NCI-H446 treated with DMSO at 0.1 percent for 48 hours (cell line): ENCODE data around the gene SNX20.

Experiments used
- DNase-seq: peaks from one replicate; lab custom pipeline; 2025; lab: John Stamatoyannopoulos, UW

Gene SNX20

GRCh38 chr16:50681021-50681885, at the start of gene SNX20:
Gene SNX20, minus strand, starts transcription at chr16:50681312. Its CDS starts 3,786 bp downstream, at chr16:50677526.
- DNase-seq, result no peak

GRCh38 chr16:50724306-50724705, 43.2 kb upstream of the SNX20 start:
- DNase-seq, result no peak

- DNase-seq, result no peak
Observed at GRCh38 chr16:50722960-50723359, 41.8 kb upstream of the SNX20 start.

GRCh38 chr16:50722405-50722737, 41.3 kb upstream of the SNX20 start:
- DNase-seq, result no peak

- no peak for DNase-seq
Observed at GRCh38 chr16:50721549-50722404, 40.7 kb upstream of the SNX20 start.

- no peak for DNase-seq
Observed at GRCh38 chr16:50719401-50720337, 38.6 kb upstream of the SNX20 start.

DNA sequence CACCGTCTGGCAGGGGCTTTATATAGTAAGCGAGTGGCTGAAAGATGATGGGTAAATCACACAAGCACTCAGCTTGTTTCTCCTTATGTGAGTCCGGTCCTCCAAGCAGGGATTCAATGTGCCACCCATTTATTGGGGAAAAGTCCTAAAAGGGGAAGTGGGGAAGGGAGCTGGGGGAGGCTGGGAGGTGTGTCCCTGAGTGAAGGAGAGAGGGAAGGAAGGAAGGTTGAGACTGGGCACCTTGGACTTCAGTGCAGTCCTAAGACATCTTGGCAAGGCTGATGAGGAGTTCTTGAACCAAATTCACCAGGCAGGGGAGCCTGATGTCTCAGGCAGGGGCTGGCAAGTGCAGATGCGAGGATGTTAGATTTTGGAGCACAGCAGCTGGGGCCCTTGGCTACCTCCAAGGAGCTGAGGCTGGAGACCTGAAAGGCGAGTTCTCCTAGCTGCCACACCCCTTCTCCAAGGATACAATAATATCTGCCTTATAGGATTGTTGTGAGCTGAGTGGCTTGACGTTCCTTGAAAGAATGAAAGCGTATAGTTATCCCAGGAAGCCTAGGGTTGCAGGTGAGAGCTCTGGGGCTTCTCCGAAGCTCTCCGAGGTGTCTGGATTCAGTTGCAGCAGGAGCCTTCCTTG, 37.8 kb upstream of the SNX20 start:
- no peak for DNase-seq

- DNase-seq, result no peak
Observed at GRCh38 chr16:50718061-50718760, 37.1 kb upstream of the SNX20 start.

GRCh38 chr16:50717494-50717893, 36.4 kb upstream of the SNX20 start:
- no peak for DNase-seq

GRCh38 chr16:50717091-50717490, 36.0 kb upstream of the SNX20 start:
- DNase-seq, result no peak

- DNase-seq, result no peak
Observed at GRCh38 chr16:50712956-50713355, 31.8 kb upstream of the SNX20 start.

DNA sequence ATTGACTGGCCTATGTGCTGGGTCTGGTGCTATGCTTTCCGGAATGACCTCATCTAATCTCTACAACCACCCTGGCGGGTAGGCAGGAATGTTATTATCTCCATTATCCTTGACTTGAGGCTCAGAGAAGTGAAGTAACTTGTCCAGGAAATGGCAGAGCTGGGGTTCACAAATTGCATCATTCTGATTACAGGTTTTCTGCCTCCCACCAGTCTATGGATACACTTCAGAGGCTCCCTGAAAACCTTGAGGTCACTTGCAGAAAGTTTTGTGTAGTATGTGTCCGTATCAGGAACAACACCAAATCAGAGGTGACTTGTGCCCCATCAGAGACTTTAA, 31.4 kb upstream of the SNX20 start:
- DNase-seq, result no peak

DNA sequence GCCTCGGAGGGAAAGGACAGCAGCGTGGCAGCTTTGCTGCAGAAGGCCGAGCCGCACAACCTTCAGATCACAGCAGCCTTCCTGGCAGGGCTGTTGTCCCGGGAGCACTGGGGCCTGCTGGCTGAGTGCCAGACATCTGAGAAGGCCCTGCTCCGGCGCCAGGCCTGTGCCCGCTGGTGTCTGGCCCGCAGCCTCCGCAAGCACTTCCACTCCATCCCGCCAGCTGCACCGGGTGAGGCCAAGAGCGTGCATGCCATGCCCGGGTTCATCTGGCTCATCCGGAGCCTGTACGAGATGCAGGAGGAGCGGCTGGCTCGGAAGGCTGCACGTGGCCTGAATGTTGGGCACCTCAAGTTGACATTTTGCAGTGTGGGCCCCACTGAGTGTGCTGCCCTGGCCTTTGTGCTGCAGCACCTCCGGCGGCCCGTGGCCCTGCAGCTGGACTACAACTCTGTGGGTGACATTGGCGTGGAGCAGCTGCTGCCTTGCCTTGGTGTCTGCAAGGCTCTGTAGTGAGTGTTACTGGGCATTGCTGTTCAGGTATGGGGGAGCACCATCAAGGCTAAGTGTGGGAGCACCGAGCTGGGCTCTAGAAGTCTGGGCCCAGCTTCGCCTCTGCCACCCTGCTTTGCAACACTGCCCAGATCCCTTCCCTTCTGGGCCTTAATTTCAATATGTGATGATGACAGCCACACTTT, 30.9 kb upstream of the SNX20 start:
- DNase-seq, result peak; percentile 48

GRCh38 chr16:50711040-50711439, 29.9 kb upstream of the SNX20 start:
- no peak for DNase-seq

DNA sequence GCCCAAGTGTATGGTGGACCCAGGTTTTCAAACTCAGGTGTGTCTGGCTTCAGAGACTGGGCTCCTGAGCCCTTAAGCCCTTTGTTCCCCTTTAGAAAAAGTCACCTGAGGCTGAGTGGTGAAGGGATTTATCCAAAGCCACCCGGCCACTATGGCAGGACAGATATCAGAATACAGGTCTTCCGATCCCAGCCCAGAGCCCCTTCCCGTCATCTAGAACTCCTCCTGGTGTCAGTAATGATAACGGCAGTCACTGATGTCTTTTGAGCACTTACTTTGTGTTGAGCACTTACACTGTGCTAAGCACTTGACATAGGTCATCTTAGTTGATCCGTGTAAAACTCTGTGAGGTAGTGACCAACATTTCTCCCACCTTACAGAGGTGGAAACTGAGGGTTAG, 28.9 kb upstream of the SNX20 start:
- no peak for DNase-seq

DNA sequence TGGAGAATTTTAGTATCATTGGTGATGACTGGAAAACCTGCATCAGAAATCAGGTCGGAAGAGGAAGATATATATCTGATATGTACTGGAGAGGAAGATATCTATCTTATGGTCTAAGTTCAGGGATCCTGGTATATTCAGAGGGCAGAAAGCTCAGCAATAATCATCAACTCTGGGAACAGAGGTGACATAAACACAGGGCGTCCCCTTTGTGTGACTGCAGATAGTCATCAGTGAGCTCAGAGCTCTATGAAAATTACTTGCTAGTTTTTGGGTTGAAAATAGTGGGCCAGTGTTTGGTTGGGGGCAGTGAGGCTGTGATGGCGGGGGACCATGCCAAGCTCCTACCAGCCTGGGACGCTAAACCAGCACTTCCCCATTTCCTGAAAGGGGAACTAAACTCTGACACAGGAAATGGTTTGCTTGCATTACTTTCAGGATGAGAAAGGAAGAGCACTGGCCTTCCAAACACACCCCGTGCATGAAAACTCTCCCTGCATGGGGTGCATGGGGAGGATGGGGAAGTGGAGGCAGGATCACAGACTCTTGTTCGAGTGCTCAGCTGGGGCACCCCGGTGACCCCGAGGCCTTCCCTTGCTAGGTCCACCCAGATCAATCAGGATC, 28.1 kb upstream of the SNX20 start:
- no peak for DNase-seq

GRCh38 chr16:50708373-50709060, 27.4 kb upstream of the SNX20 start:
- no peak for DNase-seq

- no peak for DNase-seq
Observed at GRCh38 chr16:50706250-50706649, 25.1 kb upstream of the SNX20 start.

- no peak for DNase-seq
Observed at GRCh38 chr16:50705436-50706110, 24.5 kb upstream of the SNX20 start.
